Liver (tissue), 9 donors: ENCODE results near the gene INTS1. TPM values are rescaled to one million over a fixed set of nuclear protein-coding genes. Genes with fewer than 3 reads are reported as not detected.

ENCODE experiments used
- DNase-seq: peaks from one replicate; pipeline ENCODE4 v3.0.0-alpha.2; 2017; ENCODE audit warnings: low spot score
- H3K27ac ChIP-seq, 2 donors: one replicate each; pipeline ENCODE4 v1.7.0; 2013; ENCODE audit warnings: inconsistent platforms in 2 of 2, low read length in 2 of 2, control low read depth in 1 of 2, low read depth in 1 of 2, mild to moderate bottlenecking in 1 of 2
- H3K27me3 ChIP-seq, 4 donors: one replicate each; pipeline versions ENCODE4 v1.6.1 to v1.7.0; 2013; ENCODE audit warnings: low read length in 3 of 4, inconsistent platforms in 1 of 4, mild to moderate bottlenecking in 1 of 4, moderate library complexity in 1 of 4; ENCODE audit not compliant: control insufficient read depth in 4 of 4, insufficient read depth in 4 of 4
- H3K36me3 ChIP-seq, 4 donors: one replicate each; pipeline versions ENCODE4 v1.6.1 to v1.7.0; 2013; ENCODE audit warnings: low read length in 3 of 4, mild to moderate bottlenecking in 3 of 4, low read depth in 1 of 4, moderate library complexity in 1 of 4; ENCODE audit not compliant: control insufficient read depth in 4 of 4, insufficient read depth in 3 of 4
- H3K4me1 ChIP-seq, 4 donors: one replicate each; pipeline versions ENCODE4 v1.6.1 to v1.7.0; 2013; ENCODE audit warnings: low read length in 3 of 4, mild to moderate bottlenecking in 3 of 4, moderate library complexity in 1 of 4; ENCODE audit not compliant: control insufficient read depth in 4 of 4, insufficient read depth in 4 of 4
- H3K4me3 ChIP-seq, 3 donors: one replicate each; pipeline versions ENCODE4 v1.6.1 to v1.7.0; 2013; ENCODE audit warnings: low read length in 3 of 3, control low read depth in 1 of 3, low read depth in 1 of 3, mild to moderate bottlenecking in 1 of 3
- H3K9ac ChIP-seq, 2 donors: one replicate each; pipeline ENCODE4 v1.7.0; 2013; ENCODE audit warnings: low read length in 2 of 2, mild to moderate bottlenecking in 2 of 2, moderate library complexity in 2 of 2, control low read depth in 1 of 2, low read depth in 1 of 2
- H3K9me3 ChIP-seq, 4 donors: one replicate each; pipeline versions ENCODE4 v1.6.1 to v1.7.0; 2013; ENCODE audit warnings: low read length in 3 of 4; ENCODE audit not compliant: control insufficient read depth in 4 of 4
- ATF3 ChIP-seq: IDR thresholded peaks from 2 replicates; pipeline ENCODE4 v1.6.1; 2016; ENCODE audit warnings: antibody characterized with exemption
- CTCF ChIP-seq: fragments of 150-350 bp; IDR thresholded peaks from 2 replicates; pipeline ENCODE4 v1.5.1; 2017; ENCODE audit warnings: improper control_type of control experiment, low read depth, low read length; ENCODE audit not compliant: missing input control
- EGR1 ChIP-seq, 2 donors: IDR thresholded peaks; 2 replicates each; pipeline ENCODE4 v1.6.1; 2016 to 2018; ENCODE audit warnings: antibody characterized with exemption in 2 of 2, low read depth in 2 of 2
- FOXA1 ChIP-seq: IDR thresholded peaks from 2 replicates; pipeline ENCODE4 v1.6.1; 2016; ENCODE audit warnings: antibody characterized with exemption
- GABPA ChIP-seq, 2 donors: IDR thresholded peaks in 1 of 2; conservative IDR thresholded peaks in 1 of 2; 2 replicates each; pipeline ENCODE4 v1.6.1; 2016; ENCODE audit warnings: antibody characterized with exemption in 2 of 2, mild to moderate bottlenecking in 1 of 2, moderate library complexity in 1 of 2
- HNF4A ChIP-seq, 2 donors: conservative IDR thresholded peaks; 2 replicates each; pipeline ENCODE4 v1.6.1; 2016; ENCODE audit warnings: antibody characterized with exemption in 2 of 2, mild to moderate bottlenecking in 2 of 2
- HNF4G ChIP-seq: IDR thresholded peaks from 2 replicates; pipeline ENCODE4 v1.6.1; 2016; ENCODE audit warnings: antibody characterized with exemption
- JUND ChIP-seq, 2 donors: IDR thresholded peaks; 2 replicates each; pipeline ENCODE4 v1.6.1; 2016; ENCODE audit warnings: antibody characterized with exemption in 2 of 2
- MAX ChIP-seq: IDR thresholded peaks from 2 replicates; pipeline ENCODE4 v1.6.1; 2016; ENCODE audit warnings: antibody characterized with exemption
- NR2F2 ChIP-seq: IDR thresholded peaks from 2 replicates; pipeline ENCODE4 v1.6.1; 2016; ENCODE audit warnings: antibody characterized with exemption
- RAD21 ChIP-seq, 2 donors: IDR thresholded peaks; 2 replicates each; pipeline ENCODE4 v1.6.1; 2016; ENCODE audit warnings: antibody characterized with exemption in 2 of 2, mild to moderate bottlenecking in 2 of 2
- RXRA ChIP-seq, 2 donors: IDR thresholded peaks; 2 replicates each; pipeline ENCODE4 v1.6.1; 2017 to 2018; ENCODE audit warnings: antibody characterized with exemption in 2 of 2, mild to moderate bottlenecking in 1 of 2
- SP1 ChIP-seq: IDR thresholded peaks from 2 replicates; pipeline ENCODE4 v1.6.1; 2018; ENCODE audit warnings: antibody characterized with exemption, mild to moderate bottlenecking
- TAF1 ChIP-seq: conservative IDR thresholded peaks from 2 replicates; pipeline ENCODE4 v1.6.1; 2016; ENCODE audit warnings: antibody characterized with exemption, mild to moderate bottlenecking
- YY1 ChIP-seq: IDR thresholded peaks from 2 replicates; pipeline ENCODE4 v1.6.1; 2016; ENCODE audit warnings: antibody characterized with exemption, mild to moderate bottlenecking
- WGBS: extraction: QIAGEN DNeasy Blood & Tissue Kit; methylation state at CpG from one replicate; pipeline ENCODE4 v1.1.7; 2013; 5-methylcytosine and 5-hydroxymethylcytosine counted together
- polyA plus RNA-seq, 2 donors: library from polyadenylated mRNA; stranded (reverse) in 1 of 2; unstranded in 1 of 2; fragments of 200-250 nt in 1 of 2; fragments of >200 nt in 1 of 2; fragmentation: Nextera tagmentation in 1 of 2; extraction: Ambion mirVana in 1 of 2; gene quantifications; one replicate each; pipeline versions ENCODE4 v1.2.1 to v1.2.3, GENCODE V29; 2013 to 2015
- total RNA-seq, 2 donors: library from RNA; depleted of rRNA; stranded (reverse); fragments of >200 nt; gene quantifications; one replicate each; pipeline ENCODE4 v1.2.3, GENCODE V29; 2014
- TF ChIP-seq, protein P1 (sequence below): IDR thresholded peaks from 2 replicates; pipeline ENCODE4 v1.6.1; 2016; ENCODE audit warnings: antibody characterized with exemption, mild to moderate bottlenecking
- TF ChIP-seq, protein P2 (sequence below): IDR thresholded peaks from 2 replicates; pipeline ENCODE4 v1.6.1; 2016; ENCODE audit warnings: antibody characterized with exemption
- donor health status: healthy.
- donor health status: healthy.
- donor health status: healthy.
- donor health status: healthy.
- donor health status: healthy.

Gene INTS1
- total and polyA plus RNA-seq, 4 donors, result 14.6 to 37.9 (median 30.7) TPM

- Histone ChIP-seq H3K9me3 (no peaks in the 10 kb centered on the region), H3K36me3 (peaks cover 0 to 22% (median 10%) of the 10 kb centered on the region in 4 donors), H3K4me1 (peaks cover 2 to 18% (median 10%) of the 10 kb centered on the region in 4 donors), H3K9ac (no peak overlapping the region), H3K27me3 (no peaks in the 10 kb centered on the region), H3K27ac (no peak overlapping the region), H3K4me3 (no peak overlapping the region)
- 90% methylated on average over 7 of the region's 7 CpGs for WGBS
- no peak for TF ChIP-seq JUND (IDR thresholded peaks at IDR 0.05)
- TF ChIP-seq RAD21 (IDR thresholded peaks at IDR 0.05), result no peak
- TF ChIP-seq, protein P1, sequence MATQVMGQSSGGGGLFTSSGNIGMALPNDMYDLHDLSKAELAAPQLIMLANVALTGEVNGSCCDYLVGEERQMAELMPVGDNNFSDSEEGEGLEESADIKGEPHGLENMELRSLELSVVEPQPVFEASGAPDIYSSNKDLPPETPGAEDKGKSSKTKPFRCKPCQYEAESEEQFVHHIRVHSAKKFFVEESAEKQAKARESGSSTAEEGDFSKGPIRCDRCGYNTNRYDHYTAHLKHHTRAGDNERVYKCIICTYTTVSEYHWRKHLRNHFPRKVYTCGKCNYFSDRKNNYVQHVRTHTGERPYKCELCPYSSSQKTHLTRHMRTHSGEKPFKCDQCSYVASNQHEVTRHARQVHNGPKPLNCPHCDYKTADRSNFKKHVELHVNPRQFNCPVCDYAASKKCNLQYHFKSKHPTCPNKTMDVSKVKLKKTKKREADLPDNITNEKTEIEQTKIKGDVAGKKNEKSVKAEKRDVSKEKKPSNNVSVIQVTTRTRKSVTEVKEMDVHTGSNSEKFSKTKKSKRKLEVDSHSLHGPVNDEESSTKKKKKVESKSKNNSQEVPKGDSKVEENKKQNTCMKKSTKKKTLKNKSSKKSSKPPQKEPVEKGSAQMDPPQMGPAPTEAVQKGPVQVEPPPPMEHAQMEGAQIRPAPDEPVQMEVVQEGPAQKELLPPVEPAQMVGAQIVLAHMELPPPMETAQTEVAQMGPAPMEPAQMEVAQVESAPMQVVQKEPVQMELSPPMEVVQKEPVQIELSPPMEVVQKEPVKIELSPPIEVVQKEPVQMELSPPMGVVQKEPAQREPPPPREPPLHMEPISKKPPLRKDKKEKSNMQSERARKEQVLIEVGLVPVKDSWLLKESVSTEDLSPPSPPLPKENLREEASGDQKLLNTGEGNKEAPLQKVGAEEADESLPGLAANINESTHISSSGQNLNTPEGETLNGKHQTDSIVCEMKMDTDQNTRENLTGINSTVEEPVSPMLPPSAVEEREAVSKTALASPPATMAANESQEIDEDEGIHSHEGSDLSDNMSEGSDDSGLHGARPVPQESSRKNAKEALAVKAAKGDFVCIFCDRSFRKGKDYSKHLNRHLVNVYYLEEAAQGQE, result no peak
- TF ChIP-seq ATF3, result no peak
- no peak for TF ChIP-seq FOXA1
- TF ChIP-seq HNF4G, result no peak
- no peak for TF ChIP-seq EGR1 (IDR thresholded peaks at IDR 0.05; ENCODE audit: low read depth in 2 of 2)
- TF ChIP-seq NR2F2, result no peak
- no peak for TF ChIP-seq MAX
- TF ChIP-seq RXRA (IDR thresholded peaks at IDR 0.05), result no peak
- TF ChIP-seq CTCF, result no peak
- no peak for TF ChIP-seq YY1
- TF ChIP-seq HNF4A (conservative IDR thresholded peaks at IDR 0.05), result no peak
- TF ChIP-seq GABPA (IDR thresholded peaks at IDR 0.05 in 1 of 2, conservative IDR thresholded peaks at IDR 0.05 in 1 of 2), result no peak
- TF ChIP-seq SP1, result no peak
- TF ChIP-seq, protein P2, sequence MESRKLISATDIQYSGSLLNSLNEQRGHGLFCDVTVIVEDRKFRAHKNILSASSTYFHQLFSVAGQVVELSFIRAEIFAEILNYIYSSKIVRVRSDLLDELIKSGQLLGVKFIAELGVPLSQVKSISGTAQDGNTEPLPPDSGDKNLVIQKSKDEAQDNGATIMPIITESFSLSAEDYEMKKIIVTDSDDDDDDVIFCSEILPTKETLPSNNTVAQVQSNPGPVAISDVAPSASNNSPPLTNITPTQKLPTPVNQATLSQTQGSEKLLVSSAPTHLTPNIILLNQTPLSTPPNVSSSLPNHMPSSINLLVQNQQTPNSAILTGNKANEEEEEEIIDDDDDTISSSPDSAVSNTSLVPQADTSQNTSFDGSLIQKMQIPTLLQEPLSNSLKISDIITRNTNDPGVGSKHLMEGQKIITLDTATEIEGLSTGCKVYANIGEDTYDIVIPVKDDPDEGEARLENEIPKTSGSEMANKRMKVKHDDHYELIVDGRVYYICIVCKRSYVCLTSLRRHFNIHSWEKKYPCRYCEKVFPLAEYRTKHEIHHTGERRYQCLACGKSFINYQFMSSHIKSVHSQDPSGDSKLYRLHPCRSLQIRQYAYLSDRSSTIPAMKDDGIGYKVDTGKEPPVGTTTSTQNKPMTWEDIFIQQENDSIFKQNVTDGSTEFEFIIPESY, result no peak
- no peak for TF ChIP-seq TAF1
- no peak for DNase-seq
Observed at GRCh38 chr7:1552200-1552599, 48.0 kb upstream of the INTS1 start.

- Histone ChIP-seq H3K9ac (no peak overlapping the region), H3K9me3 (no peaks in the 10 kb centered on the region), H3K36me3 (peaks cover 0 to 22% (median 11%) of the 10 kb centered on the region in 4 donors), H3K27ac (no peak overlapping the region), H3K27me3 (no peaks in the 10 kb centered on the region), H3K4me1 (peaks cover 2 to 16% (median 10%) of the 10 kb centered on the region in 4 donors), H3K4me3 (no peak overlapping the region)
- TF ChIP-seq SP1 (no peak), RXRA (IDR thresholded peaks at IDR 0.05) (no peak), GABPA (IDR thresholded peaks at IDR 0.05 in 1 of 2, conservative IDR thresholded peaks at IDR 0.05 in 1 of 2) (no peak), ATF3 (no peak)
- no peak for DNase-seq
- 95% methylated on average over 17 of the region's 17 CpGs for WGBS
Observed at GRCh38 chr7:1550846-1551155, 46.6 kb upstream of the INTS1 start.
